Astrocyte (in vitro differentiated cells and primary cell): Measurements from ENCODE around the gene KCNQ1OT1. TPM values are rescaled to one million over a fixed set of nuclear protein-coding genes. Genes with fewer than 3 reads are reported as not detected.

Experiments
- DNase-seq: peaks from one replicate; pipeline ENCODE4 v3.0.0-alpha.2; 2010; ENCODE audit warnings: low read depth
- FAIRE-seq: peaks from 2 replicates; lab custom pipeline; 2011; peaks lifted over from hg19 to GRCh38; lab: Jason Lieb, UNC
- H2AFZ ChIP-seq: 2 replicates; pipeline ENCODE4 v1.6.0; 2012; ENCODE audit warnings: low read depth, low read length, inconsistent platforms
- H3K27ac ChIP-seq: 2 replicates; pipeline ENCODE4 v1.5.1; 2011; ENCODE audit warnings: low read depth, low read length, inconsistent platforms
- H3K27me3 ChIP-seq: 2 replicates; pipeline ENCODE4 v1.6.0; 2011; ENCODE audit warnings: low read length, inconsistent platforms; ENCODE audit not compliant: insufficient read depth
- H3K36me3 ChIP-seq: 2 replicates; pipeline ENCODE4 v1.5.1; 2011; ENCODE audit warnings: low read length, inconsistent platforms; ENCODE audit not compliant: insufficient read depth
- H3K4me1 ChIP-seq: 2 replicates; pipeline ENCODE4 v1.5.1; 2011; ENCODE audit warnings: low read length, inconsistent platforms; ENCODE audit not compliant: insufficient read depth
- H3K4me2 ChIP-seq: 2 replicates; pipeline ENCODE4 v1.6.0; 2012; ENCODE audit warnings: low read length, inconsistent platforms
- H3K4me3 ChIP-seq: 2 replicates; pipeline ENCODE4 v1.5.1; 2011; ENCODE audit warnings: low read depth, mild to moderate bottlenecking, low read length, inconsistent platforms; ENCODE audit not compliant: insufficient read depth
- H3K79me2 ChIP-seq: 2 replicates; pipeline ENCODE4 v1.6.0; 2012; ENCODE audit warnings: mild to moderate bottlenecking, low read length, inconsistent platforms; ENCODE audit not compliant: insufficient read depth
- H3K9ac ChIP-seq: 2 replicates; pipeline ENCODE4 v1.6.0; 2012; ENCODE audit warnings: mild to moderate bottlenecking, low read length, inconsistent platforms
- H3K9me3 ChIP-seq: 2 replicates; pipeline ENCODE4 v1.5.1; 2012; ENCODE audit warnings: low read depth, mild to moderate bottlenecking, low read length, inconsistent platforms; ENCODE audit not compliant: insufficient read depth
- H4K20me1 ChIP-seq: 2 replicates; pipeline ENCODE4 v1.6.0; 2012; ENCODE audit warnings: low read length, inconsistent platforms; ENCODE audit not compliant: insufficient read depth
- H3K27ac Mint-ChIP-seq: one replicate; pipeline ENCODE4 v1.8.0; 2021; ENCODE audit warnings: mild to moderate bottlenecking, mixed read lengths; ENCODE audit not compliant: unreplicated experiment
- H3K27me3 Mint-ChIP-seq: one replicate; pipeline ENCODE4 v1.8.0; 2021; ENCODE audit warnings: low read depth, mixed read lengths; ENCODE audit not compliant: unreplicated experiment
- H3K36me3 Mint-ChIP-seq: one replicate; pipeline ENCODE4 v1.8.0; 2021; ENCODE audit warnings: low read depth, mixed read lengths; ENCODE audit not compliant: unreplicated experiment
- H3K4me1 Mint-ChIP-seq: one replicate; pipeline ENCODE4 v1.8.0; 2021; ENCODE audit warnings: low read depth, mixed read lengths; ENCODE audit not compliant: unreplicated experiment
- H3K4me3 Mint-ChIP-seq: one replicate; pipeline ENCODE4 v1.8.0; 2021; ENCODE audit warnings: mild to moderate bottlenecking, moderate library complexity, mixed read lengths; ENCODE audit not compliant: unreplicated experiment
- H3K9me3 Mint-ChIP-seq: one replicate; pipeline ENCODE4 v1.8.0; 2021; ENCODE audit warnings: mild to moderate bottlenecking, mixed read lengths; ENCODE audit not compliant: unreplicated experiment
- EZH2 ChIP-seq: IDR thresholded peaks from 2 replicates; pipeline ENCODE4 v1.6.1; 2012; ENCODE audit warnings: mild to moderate bottlenecking, low read length, inconsistent platforms; ENCODE audit not compliant: insufficient read depth
- total RNA-seq: library from RNA; stranded (reverse); gene quantifications from 2 replicates; pipeline ENCODE4 v1.2.1, GENCODE V29; 2021
- TF ChIP-seq, protein P1 (sequence below): IDR thresholded peaks from 2 replicates; pipeline ENCODE4 v1.5.1; 2011; ENCODE audit warnings: low read depth, mild to moderate bottlenecking, inconsistent platforms, low read length, moderate library complexity; ENCODE audit not compliant: insufficient read depth

Gene KCNQ1OT1
- total RNA-seq, 1 donor from 2014 or later, result 2.5 TPM

DNA sequence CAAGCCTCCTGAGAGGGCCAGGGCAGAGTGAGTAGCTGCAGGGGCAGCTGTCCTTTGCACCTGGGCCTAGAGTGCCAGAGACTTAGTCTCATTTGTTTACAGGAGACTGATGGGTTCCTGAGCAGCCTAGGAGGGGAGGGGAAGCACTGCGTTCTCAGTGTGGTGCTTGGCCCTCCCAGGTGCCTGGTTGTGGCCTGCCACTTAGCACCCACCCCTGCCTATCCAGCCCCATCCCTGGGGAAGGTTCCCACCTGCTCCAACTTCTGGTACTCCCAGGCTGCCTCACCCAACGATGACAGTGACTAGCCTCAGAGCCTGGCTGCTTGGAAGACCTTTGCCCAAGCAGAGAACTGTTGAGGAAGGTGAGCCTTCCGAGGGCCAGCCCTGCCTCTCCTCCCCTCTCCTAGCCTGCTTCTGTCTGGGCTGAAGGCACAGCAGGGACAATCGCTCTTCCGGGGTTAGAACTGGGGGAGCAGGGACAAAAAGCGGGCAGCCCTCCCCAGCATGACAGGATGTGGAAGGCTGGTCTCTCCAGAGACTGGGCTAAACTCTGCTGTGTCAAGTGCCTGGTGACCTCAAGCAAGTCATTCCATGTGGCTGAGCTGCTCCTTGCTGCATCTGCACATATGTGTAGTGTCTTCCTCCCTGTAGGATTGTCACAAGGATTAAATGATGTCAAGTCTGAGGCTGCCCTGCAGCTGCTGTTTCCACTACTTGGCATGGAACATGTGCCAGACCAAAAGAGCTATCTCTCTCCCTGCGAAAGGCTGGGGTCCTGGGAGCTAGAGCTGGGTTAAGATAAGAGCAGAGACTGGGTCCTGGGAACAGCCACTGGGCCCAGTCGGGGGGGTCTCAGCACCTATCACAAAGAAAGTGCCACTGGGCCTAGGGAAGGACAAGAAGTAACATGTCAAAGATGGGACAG, 9.9 kb downstream of the KCNQ1OT1 start:
- peaks cover 25% of the 10 kb centered on the region for H3K4me1 Mint-ChIP-seq
- no peak overlapping the region for H3K9ac ChIP-seq
- peaks cover 4% of the 10 kb centered on the region for H3K27me3 Mint-ChIP-seq
- H3K4me1 ChIP-seq, result no peaks in the 10 kb centered on the region
- no peaks in the 10 kb centered on the region for H3K9me3 ChIP-seq
- no peak overlapping the region for H3K4me3 Mint-ChIP-seq
- H3K36me3 ChIP-seq, result no peaks in the 10 kb centered on the region
- no peak for FAIRE-seq
- H3K27ac ChIP-seq, result no peak overlapping the region
- peaks cover 100% of the 10 kb centered on the region for H4K20me1 ChIP-seq
- H3K27ac Mint-ChIP-seq, result peak overlapping the region; percentile 9
- no peaks in the 10 kb centered on the region for H3K9me3 Mint-ChIP-seq
- TF ChIP-seq, protein P1, sequence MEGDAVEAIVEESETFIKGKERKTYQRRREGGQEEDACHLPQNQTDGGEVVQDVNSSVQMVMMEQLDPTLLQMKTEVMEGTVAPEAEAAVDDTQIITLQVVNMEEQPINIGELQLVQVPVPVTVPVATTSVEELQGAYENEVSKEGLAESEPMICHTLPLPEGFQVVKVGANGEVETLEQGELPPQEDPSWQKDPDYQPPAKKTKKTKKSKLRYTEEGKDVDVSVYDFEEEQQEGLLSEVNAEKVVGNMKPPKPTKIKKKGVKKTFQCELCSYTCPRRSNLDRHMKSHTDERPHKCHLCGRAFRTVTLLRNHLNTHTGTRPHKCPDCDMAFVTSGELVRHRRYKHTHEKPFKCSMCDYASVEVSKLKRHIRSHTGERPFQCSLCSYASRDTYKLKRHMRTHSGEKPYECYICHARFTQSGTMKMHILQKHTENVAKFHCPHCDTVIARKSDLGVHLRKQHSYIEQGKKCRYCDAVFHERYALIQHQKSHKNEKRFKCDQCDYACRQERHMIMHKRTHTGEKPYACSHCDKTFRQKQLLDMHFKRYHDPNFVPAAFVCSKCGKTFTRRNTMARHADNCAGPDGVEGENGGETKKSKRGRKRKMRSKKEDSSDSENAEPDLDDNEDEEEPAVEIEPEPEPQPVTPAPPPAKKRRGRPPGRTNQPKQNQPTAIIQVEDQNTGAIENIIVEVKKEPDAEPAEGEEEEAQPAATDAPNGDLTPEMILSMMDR, result no peak
- no peak for TF ChIP-seq EZH2
- H3K79me2 ChIP-seq, result peaks cover 99% of the 10 kb centered on the region
- DNase-seq, result no peak
- H3K36me3 Mint-ChIP-seq, result peaks cover 7% of the 10 kb centered on the region
- no peak overlapping the region for H3K4me3 ChIP-seq
- no peak overlapping the region for H3K4me2 ChIP-seq
- no peaks in the 10 kb centered on the region for H3K27me3 ChIP-seq
- H2AFZ ChIP-seq, result no peak overlapping the region

DNA sequence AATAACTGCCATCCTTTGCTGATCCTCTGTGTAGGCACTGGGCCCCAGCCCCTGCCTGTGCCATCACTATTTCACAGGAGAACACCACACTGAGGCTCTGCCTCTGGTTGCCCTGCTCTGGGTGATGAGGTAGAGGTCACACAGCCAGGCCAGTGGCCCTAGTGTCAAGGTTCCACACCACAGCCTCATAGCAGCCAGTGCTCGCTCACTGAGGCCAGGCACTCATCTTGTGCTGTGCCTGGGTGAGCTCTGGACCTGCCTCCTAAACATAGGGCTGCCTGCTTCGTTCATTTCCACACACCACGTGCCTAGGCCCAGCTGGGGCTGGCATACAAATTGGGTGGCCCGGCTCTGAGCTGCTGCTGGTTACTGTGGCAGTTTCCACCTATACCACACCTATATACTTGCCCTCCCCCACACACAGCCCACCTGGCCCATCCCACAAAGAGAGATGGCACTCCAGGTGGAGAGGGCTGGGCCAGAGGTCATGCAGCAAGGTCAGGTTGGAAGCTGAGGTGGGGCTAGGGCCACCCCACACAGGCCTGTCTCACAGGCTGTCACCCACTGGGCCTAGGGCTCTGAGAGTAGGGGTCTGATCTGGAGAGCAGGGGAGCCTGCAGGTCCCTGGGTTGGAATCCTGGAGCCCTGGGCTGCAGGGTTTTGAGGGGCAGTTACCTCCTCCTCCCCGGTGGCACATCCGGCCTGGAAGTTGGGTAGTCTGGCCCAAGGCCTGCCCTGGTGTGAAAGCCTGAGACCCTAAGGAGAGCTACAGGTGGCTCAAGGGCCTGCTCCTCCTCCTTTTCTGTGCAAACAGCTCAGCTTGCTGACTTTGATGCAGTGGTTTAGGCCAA, 11.2 kb downstream of the KCNQ1OT1 start:
- H3K4me2 ChIP-seq, result no peak overlapping the region
- TF ChIP-seq EZH2, result no peak
- TF ChIP-seq, protein P1, result no peak
- no peaks in the 10 kb centered on the region for H3K4me1 ChIP-seq
- Mint-ChIP-seq H3K4me1 (peaks cover 25% of the 10 kb centered on the region), H3K27me3 (peaks cover 4% of the 10 kb centered on the region), H3K9me3 (no peaks in the 10 kb centered on the region), H3K27ac (no peak overlapping the region), H3K36me3 (peaks cover 8% of the 10 kb centered on the region), H3K4me3 (no peak overlapping the region)
- H3K9ac ChIP-seq, result no peak overlapping the region
- H3K27me3 ChIP-seq, result no peaks in the 10 kb centered on the region
- no peak overlapping the region for H3K27ac ChIP-seq
- H3K36me3 ChIP-seq, result no peaks in the 10 kb centered on the region
- FAIRE-seq (no peak), DNase-seq (no peak)
- peaks cover 100% of the 10 kb centered on the region for H4K20me1 ChIP-seq
- H3K9me3 ChIP-seq, result no peaks in the 10 kb centered on the region
- no peak overlapping the region for H2AFZ ChIP-seq
- H3K79me2 ChIP-seq, result peaks cover 99% of the 10 kb centered on the region
- H3K4me3 ChIP-seq, result no peak overlapping the region
